Activated CD8-positive, alpha-beta T cell treated with anti-CD3 and anti-CD28 coated beads for 36 hours (primary cell): ENCODE measurements around the gene LDHB. TPM values are rescaled to one million over a fixed set of nuclear protein-coding genes. Genes with fewer than 3 reads are reported as not detected.

ENCODE experiments used
- ATAC-seq: fragments of 200-7000 bp; cut with Tn5 transposase; one replicate; pipeline ENCODE4 v1.10.0; 2021; ENCODE audit warnings: mild to moderate bottlenecking, moderate library complexity
- CTCF ChIA-PET: fragments of 350-600 bp; sonication (Branson Sonifier 250); formaldehyde crosslinking; loops from one replicate; lab custom pipeline; 2021; ENCODE audit warnings: antibody characterized with exemption; lab: Charles Lee
- POLR2A ChIA-PET: fragments of 350-600 bp; sonication (Branson Sonifier 250); formaldehyde crosslinking; loops from one replicate; lab custom pipeline; 2021; ENCODE audit warnings: antibody characterized with exemption; lab: Charles Lee
- DNase-seq: peaks from one replicate; pipeline ENCODE4 v3.0.0-alpha.2; 2020
- H3K27ac Mint-ChIP-seq: one replicate; pipeline ENCODE4 v1.8.0; 2021; ENCODE audit warnings: mild to moderate bottlenecking, mixed read lengths
- H3K27me3 Mint-ChIP-seq: one replicate; pipeline ENCODE4 v1.8.0; 2021; ENCODE audit warnings: mixed read lengths
- H3K36me3 Mint-ChIP-seq: one replicate; pipeline ENCODE4 v1.8.0; 2021; ENCODE audit warnings: low read depth, mixed read lengths
- H3K4me1 Mint-ChIP-seq: one replicate; pipeline ENCODE4 v1.8.0; 2021; ENCODE audit warnings: low read depth, mixed read lengths
- H3K4me3 Mint-ChIP-seq: one replicate; pipeline ENCODE4 v1.8.0; 2021; ENCODE audit warnings: mild to moderate bottlenecking, moderate library complexity, mixed read lengths
- H3K9me3 Mint-ChIP-seq: one replicate; pipeline ENCODE4 v1.8.0; 2021; ENCODE audit warnings: mixed read lengths
- CTCF ChIP-seq: fragments of 200-600 bp; IDR thresholded peaks from one replicate; pipeline ENCODE4 v1.8.0; 2022; ENCODE audit warnings: antibody characterized with exemption, mild to moderate bottlenecking
- intact Hi-C: fragments of 100-400 bp; cut with micrococcal nuclease; formaldehyde crosslinking; loops from one replicate; pipeline ENCODE4 v1.10.0; 2022
- total RNA-seq, 2 experiments: library from RNA; stranded (reverse); gene quantifications; one replicate each; pipeline ENCODE4 v1.2.3, GENCODE V29; 2021

The LDHB gene
- total RNA-seq, 2 experiments from 2014 or later, result 2,161 to 2,384 TPM

- H3K9me3 Mint-ChIP-seq, result no peaks in the 10 kb centered on the region
- H3K4me3 Mint-ChIP-seq, result peak overlapping the region; percentile 81
- peak overlapping the region; percentile 98 for H3K27ac Mint-ChIP-seq
- TF ChIP-seq CTCF, result no peak
- peaks cover 53% of the 10 kb centered on the region for H3K36me3 Mint-ChIP-seq
- CTCF ChIA-PET, result interaction anchor here (1.0 to 2.5 kb wide), 5 partner anchors 21 to 218 kb away, joined by 3 to 14 read pairs (median 5); no protein-coding TSS in a partner anchor
- peak; percentile 68 for DNase-seq
- H3K27me3 Mint-ChIP-seq, result no peaks in the 10 kb centered on the region
- no peak for ATAC-seq
- H3K4me1 Mint-ChIP-seq, result peaks cover 45% of the 10 kb centered on the region
- intact Hi-C loops, result loop anchor here (2.0 to 10.0 kb wide), 3 partner anchors 22 to 202 kb away; partner anchors contain the start of genes GOLT1B and RECQL
- POLR2A ChIA-PET, result interaction anchor here (0.7 to 3.9 kb wide), 18 partner anchors 9 to 968 kb away, joined by 3 to 35 read pairs (median 4); partner anchors contain the start of genes CMAS, ETNK1, GOLT1B and RECQL
These were observed 727 bp downstream of the LDHB start for GRCh38 chr12:21656905-21657325.

GRCh38 chr12:21655591-21655990 is 2.1 kb downstream of the LDHB start:
- ATAC-seq, result no peak

DNA sequence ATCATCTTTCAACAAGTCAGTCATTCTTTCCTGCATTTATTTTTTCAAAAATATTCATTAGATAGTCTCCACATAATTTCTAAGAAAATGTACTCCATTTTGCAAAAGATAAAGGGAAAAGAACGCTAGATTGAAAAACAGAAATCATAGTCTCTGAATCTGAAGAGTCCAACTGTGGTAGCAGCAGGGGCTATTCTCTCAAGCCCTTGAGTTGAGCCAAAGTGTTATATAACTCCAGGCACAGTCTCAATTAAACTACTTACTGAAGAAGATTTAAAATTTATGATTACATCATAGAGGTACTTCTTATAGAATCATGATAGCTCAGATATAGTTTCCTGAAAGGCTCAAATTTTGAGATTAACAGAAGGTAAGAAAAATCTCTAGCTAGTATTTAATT is 5.8 kb downstream of the LDHB start:
- H3K27ac Mint-ChIP-seq, result no peak overlapping the region
- ChIA-PET CTCF (interaction anchor here (1.5 to 2.8 kb wide), 2 partner anchors 12 to 29 kb away, joined by 3 to 16 read pairs; no protein-coding TSS in a partner anchor), POLR2A (interaction anchor here (0.8 kb wide), 1 partner anchor 11 kb away, joined by 3 read pairs; no protein-coding TSS in a partner anchor)
- H3K9me3 Mint-ChIP-seq, result no peaks in the 10 kb centered on the region
- no peak for TF ChIP-seq CTCF
- peaks cover 91% of the 10 kb centered on the region for H3K36me3 Mint-ChIP-seq
- H3K27me3 Mint-ChIP-seq, result no peaks in the 10 kb centered on the region
- H3K4me1 Mint-ChIP-seq, result peaks cover 78% of the 10 kb centered on the region
- intact Hi-C loops, result loop anchor here (10.0 kb wide), 1 partner anchor 197 kb away; no protein-coding TSS in a partner anchor
- DNase-seq (no peak), ATAC-seq (no peak)
- H3K4me3 Mint-ChIP-seq, result no peak overlapping the region

More at GRCh38 chr12:21655591-21655990, 2.1 kb downstream of the LDHB start:
- POLR2A ChIA-PET, result interaction anchor here (0.6 to 3.9 kb wide), 4 partner anchors 9 to 218 kb away, joined by 3 to 31 read pairs (median 12); partner anchors contain the start of gene PYROXD1
- CTCF ChIA-PET, result interaction anchor here (1.3 kb wide), 1 partner anchor 25 kb away, joined by 7 read pairs; no protein-coding TSS in a partner anchor
- intact Hi-C loops, result loop anchor here (5.0 to 10.0 kb wide), 2 partner anchors 153 to 201 kb away; partner anchors contain the start of genes GOLT1B and RECQL
- H3K9me3 Mint-ChIP-seq, result no peaks in the 10 kb centered on the region
- peak overlapping the region; percentile 98 for H3K27ac Mint-ChIP-seq
- no peak for TF ChIP-seq CTCF
- DNase-seq, result no peak
- peaks cover 66% of the 10 kb centered on the region for H3K36me3 Mint-ChIP-seq
- no peaks in the 10 kb centered on the region for H3K27me3 Mint-ChIP-seq
- peaks cover 59% of the 10 kb centered on the region for H3K4me1 Mint-ChIP-seq
- peak overlapping the region; percentile 81 for H3K4me3 Mint-ChIP-seq

DNA sequence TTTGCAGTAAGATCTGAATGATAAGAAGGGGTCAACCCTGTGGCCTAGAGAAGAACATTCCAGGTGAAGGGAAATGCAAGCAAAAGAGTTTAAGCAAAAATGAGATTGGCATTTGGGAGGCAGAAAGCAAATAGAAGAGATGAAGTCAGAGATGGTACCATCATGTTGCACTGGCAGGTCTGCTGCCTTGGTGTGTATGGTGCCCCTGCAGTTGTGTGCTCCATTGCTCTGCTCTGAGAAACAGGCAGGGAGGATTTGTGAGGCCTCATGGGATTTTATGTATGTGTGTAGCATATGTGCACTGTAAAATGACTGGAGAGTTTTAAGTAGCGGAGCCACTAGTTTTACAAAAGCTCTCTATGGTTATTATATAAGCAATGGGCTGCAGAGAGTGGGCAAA is 6.6 kb downstream of the LDHB start:
- ATAC-seq (no peak), DNase-seq (no peak)
- peak overlapping the region; percentile 27 for H3K27ac Mint-ChIP-seq
- H3K4me3 Mint-ChIP-seq, result peak overlapping the region; percentile 14
- H3K36me3 Mint-ChIP-seq, result peaks cover 87% of the 10 kb centered on the region
- intact Hi-C loops, result loop anchor here (10.0 kb wide), 1 partner anchor 196 kb away; no protein-coding TSS in a partner anchor
- TF ChIP-seq CTCF, result no peak
- no peaks in the 10 kb centered on the region for H3K27me3 Mint-ChIP-seq
- CTCF ChIA-PET, result interaction anchor here (0.6 to 2.8 kb wide), 2 partner anchors 19 to 30 kb away, joined by 3 to 16 read pairs; no protein-coding TSS in a partner anchor
- no peaks in the 10 kb centered on the region for H3K9me3 Mint-ChIP-seq
- peaks cover 84% of the 10 kb centered on the region for H3K4me1 Mint-ChIP-seq
- POLR2A ChIA-PET, result interaction anchor here (0.5 to 1.5 kb wide), 3 partner anchors 12 to 125 kb away, joined by 3 read pairs; partner anchors contain the start of gene SPX

GRCh38 chr12:21649034-21649433 is 8.6 kb downstream of the LDHB start:
- Mint-ChIP-seq H3K36me3 (peaks cover 84% of the 10 kb centered on the region), H3K27ac (peak overlapping the region; percentile 16), H3K27me3 (no peaks in the 10 kb centered on the region), H3K9me3 (no peaks in the 10 kb centered on the region), H3K4me3 (no peak overlapping the region), H3K4me1 (peaks cover 86% of the 10 kb centered on the region)
- ChIA-PET POLR2A (interaction anchor here (0.8 to 4.3 kb wide), 7 partner anchors 8 to 147 kb away, joined by 3 to 35 read pairs (median 4); partner anchors contain the start of genes GOLT1B, LDHB and RECQL), CTCF (no interaction called here)
- TF ChIP-seq CTCF, result no peak
- no peak for DNase-seq
- intact Hi-C loops, result no loop called here
- no peak for ATAC-seq
